H9 (cell line): ENCODE results near the gene APOBEC3B. TPM values are rescaled to one million over a fixed set of nuclear protein-coding genes. Genes with fewer than 3 reads are reported as not detected.
"Not testable (repeated sequence)": the region's sequence is repeated elsewhere in the genome, so short reads cannot be mapped to it uniquely, and the experiment has no call there.

ENCODE experiments used
- DNase-seq: peaks from one replicate; pipeline ENCODE4 v3.0.0-alpha.2; 2017
- H2AFZ ChIP-seq: one replicate; pipeline ENCODE4 v1.6.1; 2013; ENCODE audit warnings: mild to moderate bottlenecking, low read length, control low read depth, moderate library complexity
- H2AK5ac ChIP-seq: 2 replicates; pipeline ENCODE4 v1.6.1; 2013; ENCODE audit warnings: low read length, control low read depth, mixed read lengths; ENCODE audit not compliant: insufficient read length
- H2BK120ac ChIP-seq: one replicate; pipeline ENCODE4 v1.6.1; 2013; ENCODE audit warnings: low read depth, mild to moderate bottlenecking, low read length, control low read depth, inconsistent platforms; ENCODE audit not compliant: poor library complexity, severe bottlenecking
- H2BK12ac ChIP-seq: 2 replicates; pipeline ENCODE4 v1.6.1; 2013; ENCODE audit warnings: low read length, control low read depth, mixed read lengths, low read depth; ENCODE audit not compliant: insufficient read length
- H2BK15ac ChIP-seq: 2 replicates; pipeline ENCODE4 v1.6.1; 2013; ENCODE audit warnings: low read depth, low read length, control low read depth
- H2BK20ac ChIP-seq: one replicate; pipeline ENCODE4 v1.6.1; 2013; ENCODE audit warnings: low read depth, mild to moderate bottlenecking, low read length, control low read depth, inconsistent platforms; ENCODE audit not compliant: poor library complexity, severe bottlenecking
- H2BK5ac ChIP-seq: 2 replicates; pipeline ENCODE4 v1.6.1; 2013; ENCODE audit warnings: low read length, control low read depth, mixed read lengths; ENCODE audit not compliant: insufficient read length
- H3K14ac ChIP-seq: 2 replicates; pipeline ENCODE4 v1.6.1; 2013; ENCODE audit warnings: low read length, control low read depth; ENCODE audit not compliant: insufficient read depth
- H3K18ac ChIP-seq: 2 replicates; pipeline ENCODE4 v1.6.1; 2013; ENCODE audit warnings: low read depth, mild to moderate bottlenecking, mixed read lengths, low read length, control low read depth; ENCODE audit not compliant: insufficient read length
- H3K23ac ChIP-seq: 2 replicates; pipeline ENCODE4 v1.6.1; 2013; ENCODE audit warnings: low read length, control low read depth, mixed read lengths, low read depth; ENCODE audit not compliant: insufficient read length
- H3K23me2 ChIP-seq: 2 replicates; pipeline ENCODE4 v1.6.1; 2013; ENCODE audit warnings: low read depth, mild to moderate bottlenecking, mixed read lengths, low read length, control low read depth; ENCODE audit not compliant: insufficient read length, poor library complexity, severe bottlenecking
- H3K27ac ChIP-seq: 2 replicates; pipeline ENCODE4 v1.5.1; 2013; ENCODE audit warnings: low read length, control low read depth, mixed read lengths, low read depth; ENCODE audit not compliant: insufficient read length
- H3K27me3 ChIP-seq: 2 replicates; pipeline ENCODE4 v1.6.1; 2013; ENCODE audit warnings: low read length, control low read depth, inconsistent platforms; ENCODE audit not compliant: insufficient read depth
- H3K4ac ChIP-seq: 2 replicates; pipeline ENCODE4 v1.6.1; 2013; ENCODE audit warnings: low read depth, mild to moderate bottlenecking, control low read depth, inconsistent platforms, low read length, moderate library complexity
- H3K4me1 ChIP-seq: 2 replicates; pipeline ENCODE4 v1.6.1; 2013; ENCODE audit warnings: low read length, control low read depth, inconsistent platforms; ENCODE audit not compliant: insufficient read depth
- H3K4me2 ChIP-seq: 2 replicates; pipeline ENCODE4 v1.6.1; 2013; ENCODE audit warnings: low read length, control low read depth, mixed read lengths; ENCODE audit not compliant: insufficient read length, insufficient read depth
- H3K56ac ChIP-seq: 2 replicates; pipeline ENCODE4 v1.6.1; 2013; ENCODE audit warnings: low read depth, mild to moderate bottlenecking, mixed read lengths, low read length, control low read depth; ENCODE audit not compliant: insufficient read length
- H3K79me1 ChIP-seq: 2 replicates; pipeline ENCODE4 v1.6.1; 2013; ENCODE audit warnings: low read depth, mild to moderate bottlenecking, moderate library complexity, low read length, control low read depth, inconsistent platforms; ENCODE audit not compliant: insufficient read depth, poor library complexity, severe bottlenecking
- H3K79me2 ChIP-seq: 2 replicates; pipeline ENCODE4 v1.6.1; 2013; ENCODE audit warnings: low read length, control low read depth, inconsistent platforms; ENCODE audit not compliant: insufficient read depth
- H3K9ac ChIP-seq: 2 replicates; pipeline ENCODE4 v1.6.1; 2013; ENCODE audit warnings: low read length, control low read depth, mixed read lengths; ENCODE audit not compliant: insufficient read length; ENCODE audit errors: extremely low read depth
- H3K9me3 ChIP-seq: one replicate; pipeline ENCODE4 v1.6.1; 2013; ENCODE audit warnings: low read depth, low read length, inconsistent platforms; ENCODE audit not compliant: control insufficient read depth
- H3T11ph ChIP-seq: one replicate; pipeline ENCODE4 v1.6.1; 2013; ENCODE audit warnings: mild to moderate bottlenecking, low read length, control low read depth, inconsistent platforms
- H4K20me1 ChIP-seq: one replicate; pipeline ENCODE4 v1.6.1; 2013; ENCODE audit not compliant: control insufficient read depth, insufficient read length, insufficient read depth
- H4K5ac ChIP-seq: 2 replicates; pipeline ENCODE4 v1.6.1; 2013; ENCODE audit warnings: low read depth, mild to moderate bottlenecking, mixed read lengths, low read length, control low read depth; ENCODE audit not compliant: insufficient read length
- H4K8ac ChIP-seq: replicated peaks from 2 replicates; pipeline ENCODE4 v1.6.1; 2013; ENCODE audit warnings: low read length, control low read depth, mixed read lengths, low read depth; ENCODE audit not compliant: insufficient read length
- H4K91ac ChIP-seq: 2 replicates; pipeline ENCODE4 v1.6.1; 2013; ENCODE audit warnings: low read depth, mild to moderate bottlenecking, moderate library complexity, mixed read lengths, low read length, control low read depth; ENCODE audit not compliant: insufficient read length
- H3K27ac Mint-ChIP-seq, 3 experiments: 2 replicates in 2 of 3; 3 replicates in 1 of 3; pipeline ENCODE4 v1.8.0; 2020 to 2021; ENCODE audit warnings: mixed read lengths in 3 of 3, mild to moderate bottlenecking in 1 of 3, moderate library complexity in 1 of 3
- H3K27me3 Mint-ChIP-seq: 2 replicates; pipeline ENCODE4 v1.8.0; 2021; ENCODE audit warnings: low read depth, mild to moderate bottlenecking, moderate library complexity, mixed read lengths
- H3K36me3 Mint-ChIP-seq, 3 experiments: 2 replicates in 2 of 3; 3 replicates in 1 of 3; pipeline ENCODE4 v1.8.0; 2020 to 2021; ENCODE audit warnings: low read depth in 3 of 3, mixed read lengths in 3 of 3; ENCODE audit not compliant: insufficient read depth in 1 of 3
- H3K4me1 Mint-ChIP-seq, 2 experiments: 2 replicates each; pipeline ENCODE4 v1.8.0; 2020; ENCODE audit warnings: mixed read lengths in 2 of 2
- H3K4me3 Mint-ChIP-seq, 2 experiments: 2 replicates in 1 of 2; 3 replicates in 1 of 2; pipeline ENCODE4 v1.8.0; 2020 to 2021; ENCODE audit warnings: mild to moderate bottlenecking in 2 of 2, mixed read lengths in 2 of 2, moderate library complexity in 1 of 2
- H3K9me3 Mint-ChIP-seq, 2 experiments: 2 replicates in 1 of 2; 3 replicates in 1 of 2; pipeline ENCODE4 v1.8.0; 2020; ENCODE audit warnings: mild to moderate bottlenecking in 2 of 2, mixed read lengths in 2 of 2, moderate library complexity in 1 of 2
- CTCF ChIP-seq: fragments of 200-600 bp; sonication (generic); conservative IDR thresholded peaks from 3 replicates; pipeline ENCODE4 v1.8.0; 2021; ENCODE audit warnings: antibody characterized with exemption, mild to moderate bottlenecking
- WGBS: extraction: QIAGEN DNeasy Blood & Tissue Kit; methylation state at CpG from one replicate; pipeline ENCODE4 v1.1.7; 2013; ENCODE audit warnings: missing lambda C conversion rate, low lambda C conversion rate, mixed read lengths; ENCODE audit not compliant: insufficient read length; ENCODE audit errors: extremely low coverage; 5-methylcytosine and 5-hydroxymethylcytosine counted together
- total RNA-seq: library from RNA; stranded (reverse); gene quantifications from 2 replicates; pipeline ENCODE4 v1.2.1, GENCODE V29; 2021

Gene APOBEC3B
- total RNA-seq, 1 experiment from 2014 or later: 29.0 TPM

GRCh38 chr22:38984224-38984623 lies 2.1 kb downstream of the APOBEC3B start:
- no peak overlapping the region for H3K9ac ChIP-seq
- Mint-ChIP-seq H3K36me3 (peaks cover 11 to 38% (median 34%) of the 10 kb centered on the region in 3 experiments; a peak in 6 of 7 replicates), H3K9me3 (peaks cover 27 to 31% of the 10 kb centered on the region in 2 experiments), H3K4me1 (peaks cover 27 to 31% of the 10 kb centered on the region in 2 experiments), H3K27me3 (peaks cover 12% of the 10 kb centered on the region), H3K4me3 (no peak overlapping the region), H3K27ac (no peak overlapping the region)
- no peaks in the 10 kb centered on the region for H3K4me1 ChIP-seq
- H3K4ac ChIP-seq: no peak overlapping the region
- no peak overlapping the region for H2BK15ac ChIP-seq
- no peak overlapping the region for H4K8ac ChIP-seq
- WGBS: no CpG with 5 or more reads among the region's 2 CpGs
- H3K18ac ChIP-seq: no peak overlapping the region
- no peak for TF ChIP-seq CTCF
- no peak overlapping the region for H2AK5ac ChIP-seq
- no peak overlapping the region for H3T11ph ChIP-seq
- H2AFZ ChIP-seq: no peak overlapping the region
- no peak overlapping the region for H3K27ac ChIP-seq
- H3K4me2 ChIP-seq: no peak overlapping the region
- H4K20me1 ChIP-seq: no peaks in the 10 kb centered on the region
- H3K23me2 ChIP-seq: no peaks in the 10 kb centered on the region
- H3K79me1 ChIP-seq: no peaks in the 10 kb centered on the region
- no peak overlapping the region for H2BK120ac ChIP-seq
- H2BK20ac ChIP-seq: no peak overlapping the region
- no peak overlapping the region for H4K91ac ChIP-seq
- H4K5ac ChIP-seq: no peak overlapping the region
- no peak overlapping the region for H3K56ac ChIP-seq
- no peaks in the 10 kb centered on the region for H3K9me3 ChIP-seq
- no peaks in the 10 kb centered on the region for H3K79me2 ChIP-seq
- H3K27me3 ChIP-seq: no peaks in the 10 kb centered on the region
- no peak overlapping the region for H3K23ac ChIP-seq
- H2BK5ac ChIP-seq: no peak overlapping the region
- H2BK12ac ChIP-seq: no peak overlapping the region
- no peak for DNase-seq
- H3K14ac ChIP-seq: no peak overlapping the region

GRCh38 chr22:38984784-38985757 lies 2.9 kb downstream of the APOBEC3B start:
- not testable (repeated sequence) for H3K9ac ChIP-seq, H2BK12ac ChIP-seq, H2BK5ac ChIP-seq, H3K23me2 ChIP-seq, H4K20me1 ChIP-seq, H4K91ac ChIP-seq, H2BK120ac ChIP-seq, H3K9me3 ChIP-seq, H4K8ac ChIP-seq, H2BK15ac ChIP-seq, H3K27me3 ChIP-seq, H3T11ph ChIP-seq, H4K5ac ChIP-seq, H3K4me1 ChIP-seq, H3K27ac ChIP-seq, H3K79me1 ChIP-seq, H3K79me2 ChIP-seq, H3K4me3 Mint-ChIP-seq, H3K4me2 ChIP-seq, H3K4ac ChIP-seq, H2AFZ ChIP-seq, H2BK20ac ChIP-seq, H3K23ac ChIP-seq, H2AK5ac ChIP-seq, H3K56ac ChIP-seq
- peaks cover 12% of the 10 kb centered on the region for H3K27me3 Mint-ChIP-seq
- no CpG with 5 or more reads among the region's 9 CpGs for WGBS
- peak overlapping the region in 2 of 3 experiments; percentile 81 to 97; a peak in 3 of 7 replicates for H3K27ac Mint-ChIP-seq
- peaks cover 27 to 31% of the 10 kb centered on the region in 2 experiments for H3K4me1 Mint-ChIP-seq
- peaks cover 11 to 38% (median 34%) of the 10 kb centered on the region in 3 experiments; a peak in 6 of 7 replicates for H3K36me3 Mint-ChIP-seq
- peaks cover 27 to 31% of the 10 kb centered on the region in 2 experiments for H3K9me3 Mint-ChIP-seq
- peak; percentile 66 for DNase-seq
- H3K18ac ChIP-seq: peak overlapping the region; percentile 68
- H3K14ac ChIP-seq: 0 out of 2 replicates have a peak overlapping the region, but pooled peaks have one; percentile 74
